GM18499 (cell line): ENCODE measurements around the gene LRRC10B.

Source experiments
- ATAC-seq: cut with Tn5 transposase; IDR thresholded peaks from one replicate; pipeline ENCODE4 v1.9.1; 2021; ENCODE audit warnings: moderate number of reproducible peaks; ENCODE audit not compliant: insufficient read depth, unreplicated experiment

LRRC10B gene

GRCh38 chr11:61486011-61486620 lies 22.4 kb upstream of the LRRC10B start:
- no peak for ATAC-seq

DNA sequence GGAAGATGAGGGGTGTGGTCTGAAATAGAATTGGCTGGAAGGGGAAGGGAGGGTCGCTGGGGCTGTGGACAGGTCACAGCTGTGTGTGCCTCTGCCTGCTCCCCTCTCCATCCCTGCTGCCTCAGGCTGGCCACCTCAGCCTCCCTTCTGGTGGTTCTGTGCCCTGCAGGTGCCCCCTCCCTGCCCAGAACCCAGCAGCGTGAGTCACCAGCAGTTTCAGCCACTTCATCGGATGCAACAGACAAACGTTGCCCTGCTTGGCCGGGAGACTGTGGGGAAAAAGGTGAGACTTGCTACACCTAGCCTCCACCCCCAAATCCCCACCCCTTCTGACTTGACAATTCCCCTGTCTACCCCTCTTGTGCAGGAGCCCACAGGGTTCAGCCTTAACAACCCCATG lies 21.8 kb upstream of the LRRC10B start:
- ATAC-seq, result no peak

- ATAC-seq, result no peak
These were observed 21.1 kb upstream of the LRRC10B start for GRCh38 chr11:61487342-61488025.

GRCh38 chr11:61488651-61489291 lies 19.8 kb upstream of the LRRC10B start:
- no peak for ATAC-seq

- ATAC-seq, result no peak
These were observed 18.5 kb upstream of the LRRC10B start for GRCh38 chr11:61489833-61490721.

DNA sequence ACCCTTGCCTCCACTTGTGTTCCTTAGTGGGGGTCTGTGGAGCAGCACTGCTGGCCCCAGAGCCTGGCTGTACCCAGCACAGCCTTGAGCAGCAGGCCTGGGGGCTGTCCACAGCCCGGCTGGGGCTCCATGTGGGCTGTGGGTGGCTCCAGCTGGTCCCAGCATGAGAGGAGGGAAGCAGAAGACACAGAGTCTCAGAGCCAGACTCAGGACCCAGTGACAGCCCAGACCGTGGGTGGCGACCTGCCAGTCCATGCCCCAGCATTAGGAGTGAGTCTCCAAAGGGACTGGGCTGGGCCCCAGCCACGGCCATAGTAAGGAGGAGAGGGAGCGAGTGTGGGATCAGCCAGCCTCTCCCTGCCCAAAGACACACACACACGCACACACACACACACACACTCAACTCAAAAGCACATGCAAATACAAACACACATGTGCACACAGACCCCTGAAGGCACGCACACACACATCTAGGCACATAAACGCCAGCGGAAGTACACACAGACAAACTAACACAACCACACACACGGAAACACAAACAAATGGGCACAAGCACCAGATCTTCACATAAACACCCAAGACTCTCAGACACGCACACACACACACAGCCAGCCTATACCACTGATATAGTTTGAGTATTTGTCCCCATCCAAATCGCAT lies 16.7 kb upstream of the LRRC10B start:
- no peak for ATAC-seq

GRCh38 chr11:61494381-61494961 lies 14.1 kb upstream of the LRRC10B start:
- ATAC-seq, result no peak

DNA sequence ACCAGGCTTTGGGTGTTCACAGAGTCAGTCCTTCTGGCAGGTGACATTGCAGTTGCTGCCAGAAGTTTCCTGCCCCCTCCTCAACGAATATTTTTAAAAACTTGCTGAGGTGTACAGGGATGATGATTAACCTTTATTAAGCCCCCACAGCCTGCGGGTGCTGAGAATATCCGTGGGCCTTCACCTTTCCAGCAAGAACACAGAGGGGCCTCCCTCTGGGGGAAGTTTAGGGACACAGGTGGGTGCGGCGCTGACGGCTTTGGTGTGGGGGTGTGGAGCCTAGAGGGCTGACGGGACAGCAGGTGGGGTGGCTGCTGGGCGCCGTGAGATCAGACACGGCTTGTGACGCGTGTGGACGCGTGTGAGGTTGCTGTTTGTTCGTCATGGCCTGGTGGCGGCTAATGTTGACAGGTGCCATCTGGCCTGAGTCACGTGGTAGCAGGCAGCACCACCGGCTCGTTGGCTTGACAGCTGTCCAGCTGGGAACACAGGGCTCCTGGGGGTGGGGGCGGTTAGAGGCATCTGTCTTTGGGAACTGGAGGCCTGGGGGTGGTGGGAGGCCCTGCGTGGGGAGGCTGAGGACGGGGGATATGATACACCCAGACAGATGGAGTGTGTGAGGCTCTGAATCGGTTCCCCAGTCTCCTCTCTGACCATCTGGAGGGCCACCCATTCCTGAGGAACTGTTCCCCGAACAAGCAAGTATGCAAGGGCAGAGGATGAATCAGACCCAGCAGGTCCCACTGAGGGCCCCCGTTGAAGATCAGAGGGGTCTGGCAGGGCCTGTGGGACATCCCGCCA lies 12.5 kb upstream of the LRRC10B start:
- no peak for ATAC-seq

DNA sequence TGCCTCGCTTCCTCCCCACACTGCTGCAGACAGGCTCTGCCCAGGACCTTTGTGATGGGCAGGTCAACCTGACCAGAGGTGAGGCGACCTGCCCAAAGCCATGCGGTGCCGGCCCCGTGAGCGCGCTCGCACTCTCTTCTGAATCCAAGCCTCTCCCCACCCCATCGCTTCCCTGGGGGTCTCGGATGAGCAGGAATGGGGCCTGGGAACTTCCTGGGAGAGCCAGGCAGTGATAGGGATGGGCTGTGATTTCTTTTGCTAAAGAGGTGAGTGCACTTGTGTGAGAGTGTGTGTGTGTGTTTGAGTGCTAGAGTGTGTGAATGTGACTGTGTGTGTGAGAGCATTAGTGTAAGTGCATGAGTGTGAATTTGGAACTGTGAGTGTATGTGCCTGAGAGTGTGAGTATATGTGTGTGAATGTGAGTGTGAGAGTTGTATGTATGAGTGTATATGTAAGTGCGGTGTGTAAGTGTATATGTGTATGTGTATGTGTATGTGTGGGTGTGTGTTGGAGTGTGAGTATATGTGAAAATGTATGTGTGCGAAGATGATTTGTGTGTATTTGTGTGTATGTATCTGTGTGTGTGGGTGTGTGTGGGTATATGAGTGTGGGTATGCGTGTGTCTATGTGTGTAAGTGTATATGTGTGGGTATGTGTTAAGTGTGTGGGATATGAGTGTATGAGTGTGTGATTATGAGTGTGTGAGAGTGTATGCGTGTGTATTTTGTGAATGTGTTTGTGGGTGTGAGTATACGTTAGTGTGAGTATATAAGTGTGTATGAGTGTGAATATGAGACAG lies 11.7 kb upstream of the LRRC10B start:
- ATAC-seq, result no peak

DNA sequence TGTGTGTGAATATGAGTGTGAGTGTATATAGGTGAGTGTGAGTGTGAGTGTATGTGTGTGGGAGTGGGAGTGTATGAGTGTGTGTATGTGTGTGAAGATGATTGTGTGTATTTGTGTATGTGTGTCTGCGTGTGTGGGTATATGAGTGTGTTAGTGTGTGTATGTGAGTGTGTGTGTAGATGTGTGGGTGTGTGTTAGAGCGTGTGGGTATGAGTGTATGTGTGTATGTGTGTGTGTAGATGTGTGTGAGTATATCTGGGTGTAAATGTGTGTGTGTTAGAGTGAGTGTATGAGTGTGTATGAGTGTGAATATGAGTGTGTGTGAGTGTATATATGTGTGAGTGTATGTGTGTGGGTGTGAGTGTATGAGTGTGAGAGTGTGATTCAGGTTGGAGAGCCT lies 11.1 kb upstream of the LRRC10B start:
- ATAC-seq, result no peak

DNA sequence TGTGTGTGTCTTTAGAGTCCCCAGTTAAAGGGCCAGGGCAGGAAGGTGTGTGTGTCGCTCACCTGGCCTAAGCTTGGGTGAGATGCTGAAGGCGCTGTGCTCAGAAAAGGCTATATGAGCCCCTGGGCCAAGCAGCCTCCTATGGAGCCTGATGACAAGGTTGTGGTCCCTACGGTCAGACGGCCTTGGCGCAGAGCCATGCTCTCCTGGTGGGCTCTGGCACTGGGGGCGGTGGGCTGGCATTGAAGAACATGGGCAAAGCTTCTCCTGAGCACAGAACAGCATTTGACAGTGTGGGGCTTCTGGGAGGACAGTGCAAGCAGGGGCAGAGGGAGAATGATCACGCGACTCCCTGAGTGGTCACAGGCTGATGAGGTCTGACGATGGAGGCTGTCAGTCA lies 10.7 kb upstream of the LRRC10B start:
- no peak for ATAC-seq

DNA sequence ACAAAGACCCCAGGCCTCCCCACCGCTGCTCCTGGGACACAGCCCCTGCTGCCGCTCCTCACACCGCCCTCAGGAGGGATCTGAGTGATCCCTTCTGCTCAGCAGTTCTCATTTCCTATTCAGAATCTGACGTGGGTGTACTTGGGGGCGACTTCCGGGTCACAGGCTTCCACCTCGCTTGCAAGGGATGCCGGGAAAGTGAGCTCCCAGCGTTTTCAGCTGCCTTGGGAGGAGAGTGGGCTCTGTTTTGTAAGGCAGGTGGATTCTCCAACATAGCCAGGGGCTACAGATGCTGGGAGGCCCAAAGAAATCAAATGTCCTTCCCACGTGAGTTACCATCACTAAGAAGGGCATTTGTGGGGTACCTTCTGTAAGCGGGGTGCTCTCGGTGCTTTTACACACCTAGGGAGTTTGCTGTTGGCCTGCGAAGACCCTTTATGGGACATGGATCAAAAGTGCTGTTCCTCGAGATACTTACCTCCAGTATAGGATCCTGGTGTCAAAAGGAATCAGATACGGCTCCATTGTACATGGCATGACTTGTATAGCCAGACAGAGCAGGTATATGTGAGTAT lies 9.7 kb upstream of the LRRC10B start:
- ATAC-seq, result no peak

- ATAC-seq, result no peak
These were observed 8.6 kb upstream of the LRRC10B start for GRCh38 chr11:61499816-61500491.

DNA sequence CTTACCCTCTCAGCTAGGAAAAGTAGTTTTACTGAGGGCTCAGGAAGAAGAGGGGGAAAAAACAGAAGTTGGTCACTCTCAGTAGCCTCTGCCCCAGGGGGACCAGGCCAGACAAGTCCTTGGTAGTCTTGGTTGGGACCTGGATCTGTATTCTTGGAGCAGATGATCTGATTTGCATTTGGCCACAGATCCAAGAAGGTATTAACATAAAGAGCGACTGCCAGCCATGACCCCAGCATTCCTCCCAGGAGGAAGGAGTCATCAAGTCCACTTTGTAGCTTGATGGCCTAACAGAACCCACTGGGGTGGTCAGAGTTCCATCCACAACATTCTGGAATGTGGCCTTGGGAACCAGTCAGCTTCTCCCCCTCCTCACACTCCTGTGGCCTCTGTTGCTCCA lies 6.0 kb upstream of the LRRC10B start:
- no peak for ATAC-seq

- ATAC-seq, result no peak
These were observed 5.3 kb upstream of the LRRC10B start for GRCh38 chr11:61503135-61503770.

DNA sequence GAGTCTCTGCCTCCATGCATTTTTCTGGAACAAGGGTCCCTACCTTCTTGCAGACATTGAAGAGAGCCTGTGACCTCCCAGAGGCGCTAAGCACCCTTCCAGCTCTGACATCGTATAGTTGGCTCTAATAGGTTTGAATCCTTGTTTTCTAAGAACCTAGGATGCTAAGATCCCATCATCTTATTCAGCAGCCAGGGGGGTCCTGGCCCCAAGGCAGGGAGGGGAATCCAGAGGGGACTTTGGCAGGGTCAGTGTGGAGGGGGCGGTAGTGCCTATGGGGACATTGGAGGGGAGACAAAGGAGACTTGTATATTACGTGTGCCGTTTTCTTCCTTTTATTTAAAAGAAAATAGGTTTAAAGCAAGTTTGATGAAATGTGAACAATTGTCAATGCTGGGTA lies 3.4 kb upstream of the LRRC10B start:
- no peak for ATAC-seq

GRCh38 chr11:61505640-61506155 lies 2.9 kb upstream of the LRRC10B start:
- ATAC-seq, result no peak
